IPS-NIHi7 (cell line): ENCODE data around the gene CNGB1.
A peak's percentile ranks its signal among the peaks of the same experiment; 100 is the strongest.
"Not testable (repeated sequence)": the region's sequence is repeated elsewhere in the genome, so short reads cannot be mapped to it uniquely, and the experiment has no call there.

Source experiments
- DNase-seq: peaks from one replicate; pipeline ENCODE4 v3.0.0; 2012; ENCODE audit warnings: mixed read lengths; ENCODE audit errors: extremely low spot score

The CNGB1 gene

DNA sequence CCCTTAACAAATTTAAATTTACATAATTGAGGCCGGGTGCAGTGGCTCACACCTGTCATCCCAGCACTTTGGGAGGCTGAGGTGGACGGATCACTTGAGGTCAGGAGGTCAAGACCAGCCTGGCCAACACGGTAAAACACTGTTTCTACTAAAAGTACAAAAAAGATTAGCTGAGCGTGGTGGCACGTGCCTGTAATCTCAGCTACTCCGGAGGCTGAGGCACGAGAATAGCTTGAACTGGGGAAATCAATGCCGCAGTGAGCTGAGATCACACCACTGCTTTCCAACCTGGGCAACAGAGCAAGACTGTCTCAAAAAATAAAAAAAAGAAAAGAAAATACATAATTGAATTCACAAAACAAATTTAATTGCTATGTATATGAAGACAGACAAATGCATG lies 112.3 kb downstream of the CNGB1 start:
- no peak for DNase-seq

- DNase-seq = not testable (repeated sequence)
These were observed 112.9 kb downstream of the CNGB1 start for GRCh38 chr16:57857991-57858390.

DNA sequence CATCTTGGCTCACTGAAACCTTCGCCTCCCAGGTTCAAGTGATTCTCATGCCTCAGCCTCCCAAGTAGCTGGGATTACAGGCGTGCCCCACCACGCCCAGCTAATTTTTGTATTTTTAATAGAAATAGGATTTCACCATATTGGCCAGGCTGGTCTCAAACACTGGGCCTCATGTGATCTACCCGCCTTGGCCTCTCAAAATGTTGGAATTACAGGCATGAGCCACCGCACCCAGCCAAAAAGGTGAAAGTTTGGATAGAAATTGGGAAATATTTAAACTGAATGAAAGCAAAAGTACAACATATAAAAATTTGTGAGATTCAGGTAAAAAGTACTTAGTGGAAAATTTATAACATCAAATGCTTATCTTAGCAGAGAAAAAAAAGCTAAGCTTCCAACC lies 115.7 kb downstream of the CNGB1 start:
- DNase-seq = no peak

- DNase-seq = no peak
These were observed 118.7 kb downstream of the CNGB1 start for GRCh38 chr16:57852189-57852588.

GRCh38 chr16:57848181-57848580 lies 122.7 kb downstream of the CNGB1 start:
- no peak for DNase-seq

DNA sequence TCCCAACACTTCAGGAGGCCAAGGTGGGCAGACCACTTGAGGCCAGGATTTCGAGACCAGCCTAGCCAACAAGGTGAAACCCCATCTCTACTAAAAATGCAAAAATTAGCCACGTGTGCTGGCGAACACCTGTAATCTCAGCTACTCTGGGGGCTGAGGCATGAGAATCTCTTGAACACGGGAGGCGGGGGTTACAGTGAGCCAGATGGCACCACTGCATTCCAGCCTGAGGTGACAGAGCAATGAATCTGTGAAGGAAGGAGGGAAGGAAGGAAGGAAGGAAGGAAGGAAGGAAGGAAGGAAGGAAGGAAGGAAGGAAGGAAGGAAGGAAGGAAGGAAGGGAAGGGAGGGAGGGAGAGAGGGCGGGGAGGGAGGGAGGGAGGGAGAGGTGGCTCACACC lies 124.0 kb downstream of the CNGB1 start:
- DNase-seq = not testable (repeated sequence)

DNA sequence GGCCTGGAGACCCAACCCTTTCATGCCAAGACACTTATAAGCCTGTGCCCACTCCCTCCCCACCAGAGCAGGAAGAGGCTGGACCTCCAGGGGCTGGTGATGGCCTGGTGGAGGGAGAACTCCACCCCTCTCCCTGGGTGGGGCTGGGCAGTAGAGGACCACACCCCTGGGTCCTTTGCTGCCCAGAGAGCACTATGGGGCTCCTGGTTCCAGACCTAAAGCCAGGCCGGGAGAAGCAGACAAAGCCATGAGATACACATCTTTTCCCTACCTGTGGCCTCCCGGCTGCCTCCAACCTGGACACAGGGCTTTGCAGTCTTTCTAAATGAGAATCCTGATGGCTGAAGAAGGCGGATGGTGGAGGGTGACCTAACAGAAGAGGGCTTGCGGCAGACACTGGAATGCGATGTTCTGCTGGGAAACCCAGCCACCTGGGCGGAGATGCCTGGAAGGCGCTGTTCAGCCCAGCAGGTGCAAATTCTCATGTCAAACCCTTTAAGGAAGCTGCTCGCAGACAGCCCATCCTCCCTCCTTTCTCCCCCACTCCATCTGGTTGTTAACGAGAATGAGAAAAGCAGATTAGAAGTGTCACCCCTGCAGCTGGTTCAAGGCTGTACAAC lies 124.7 kb downstream of the CNGB1 start:
- DNase-seq = peak; percentile 74

- DNase-seq = no peak
These were observed 125.8 kb downstream of the CNGB1 start for GRCh38 chr16:57845115-57845514.

GRCh38 chr16:57844416-57845030 lies 126.4 kb downstream of the CNGB1 start:
- no peak for DNase-seq

DNA sequence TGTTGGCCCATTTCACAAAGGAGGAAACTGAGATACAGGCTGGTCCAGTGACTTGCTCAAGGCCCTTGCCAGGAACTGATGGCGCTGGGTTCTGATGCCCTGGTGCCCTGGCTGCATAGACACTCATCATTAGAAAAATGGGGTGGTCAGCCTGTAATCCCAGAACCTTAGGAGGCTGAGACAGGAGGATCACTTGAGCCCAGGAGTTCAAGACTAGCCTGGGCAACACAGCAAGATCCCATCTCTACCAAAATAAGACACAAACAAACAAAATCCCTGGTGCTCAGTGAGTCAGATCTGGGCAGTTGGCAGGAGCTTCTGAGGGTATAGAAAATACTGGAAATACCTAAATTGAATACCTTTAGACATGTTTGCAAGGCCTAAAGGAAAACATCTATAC lies 127.5 kb downstream of the CNGB1 start:
- no peak for DNase-seq

DNA sequence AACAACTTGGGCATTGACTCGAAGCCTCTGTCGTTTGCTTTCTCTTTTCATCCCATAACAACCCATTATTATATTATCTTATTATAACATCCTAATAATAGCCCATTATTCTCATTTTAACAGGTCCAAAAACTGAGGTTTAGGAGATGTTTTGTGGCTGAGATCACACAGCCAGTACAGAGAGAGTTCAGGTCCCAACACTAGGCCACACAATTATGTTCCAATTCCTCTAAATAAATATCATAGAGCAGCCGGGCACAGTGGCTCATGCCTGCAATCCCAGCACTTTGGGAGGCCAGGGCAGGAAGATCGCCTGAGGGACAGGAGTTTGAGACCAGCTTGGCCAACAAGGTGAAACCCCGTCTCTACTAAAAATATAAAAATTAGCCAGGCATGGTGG lies 128.3 kb downstream of the CNGB1 start:
- DNase-seq = no peak

- no peak for DNase-seq
These were observed 130.1 kb downstream of the CNGB1 start for GRCh38 chr16:57840833-57841232.

GRCh38 chr16:57838161-57838560 lies 132.8 kb downstream of the CNGB1 start:
- DNase-seq = no peak

- no peak for DNase-seq
These were observed 133.4 kb downstream of the CNGB1 start for GRCh38 chr16:57837305-57838125.

DNA sequence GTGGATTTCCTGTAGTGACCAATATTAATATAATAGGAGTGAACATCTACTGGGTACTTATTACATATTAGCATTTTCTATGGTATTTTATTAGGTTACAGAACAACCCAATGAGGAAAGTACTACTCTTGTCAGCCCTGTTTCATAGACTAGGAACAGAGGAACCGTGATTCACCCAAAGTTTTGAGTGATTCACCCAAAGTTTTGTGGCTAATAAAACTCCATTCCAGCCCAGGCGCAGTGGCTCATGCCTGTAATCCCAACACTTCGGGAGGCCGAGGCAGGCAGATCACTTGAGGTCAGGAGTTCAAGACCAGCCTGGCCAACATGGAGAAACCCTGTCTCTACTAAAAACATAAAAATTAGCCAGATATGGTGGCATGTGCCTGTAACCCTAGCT lies 135.5 kb downstream of the CNGB1 start:
- not testable (repeated sequence) for DNase-seq

DNA sequence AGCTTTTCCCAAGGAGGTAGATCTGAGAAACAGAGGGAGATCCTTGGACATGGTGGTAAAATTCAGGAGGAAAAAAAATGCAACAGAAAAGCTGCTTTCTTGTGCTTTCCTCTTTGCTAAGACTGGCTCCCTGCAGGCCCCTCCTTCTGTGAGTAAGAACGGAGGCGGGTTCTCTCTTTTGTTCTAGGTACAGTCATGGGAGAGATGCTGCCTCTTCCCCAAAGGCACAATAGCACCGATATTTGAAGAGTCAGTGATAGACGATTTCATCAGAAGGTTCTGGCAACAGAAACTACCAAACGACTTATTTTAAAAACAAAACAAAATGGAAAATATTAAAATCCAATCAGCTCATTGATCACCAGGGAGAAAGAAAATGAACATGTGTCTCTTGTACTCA lies 136.0 kb downstream of the CNGB1 start:
- DNase-seq = peak; percentile 61
